H1 (cell line): ENCODE measurements around the gene AMT. TPM values are rescaled to one million over a fixed set of nuclear protein-coding genes. Genes with fewer than 3 reads are reported as not detected.

Experiments
- ASH2L ChIP-seq: fragments of 200-600, 300-600 bp; sonication (generic); IDR thresholded peaks from one replicate; pipeline ENCODE4 v1.7.1; 2017; ENCODE audit warnings: low read length
- CBX8 ChIP-seq: fragments of 300-800, 300-1000 bp; sonication (generic); IDR thresholded peaks from 2 replicates; pipeline ENCODE4 v1.7.1; 2016; ENCODE audit warnings: low read depth, low read length, borderline replicate concordance
- CREB1 ChIP-seq: IDR thresholded peaks from 2 replicates; pipeline ENCODE4 v1.6.1; 2012; ENCODE audit warnings: inconsistent platforms
- NANOG ChIP-seq: IDR thresholded peaks from 2 replicates; pipeline ENCODE4 v1.6.1; 2011; ENCODE audit warnings: low read length, low read depth, mild to moderate bottlenecking, inconsistent platforms; ENCODE audit not compliant: insufficient read depth, poor library complexity, severe bottlenecking
- POLR2AphosphoS5 ChIP-seq: IDR thresholded peaks from 2 replicates; pipeline ENCODE4 v1.6.1; 2011; ENCODE audit warnings: low read depth, low read length
- polyA plus RNA-seq, 7 experiments: library from polyadenylated mRNA; depleted of rRNA in 3 of 7; stranded (reverse) in 5 of 7; unstranded in 2 of 7; fragments of >200 nt in 5 of 7; fragments of 200-250 nt in 2 of 7; gene quantifications; 1 replicate in 5 of 7; 2 replicates in 1 of 7; 4 replicates in 1 of 7; pipeline versions ENCODE4 v1.2.1 to v1.2.3, GENCODE V29; 2011 to 2013; ENCODE audit warnings: missing spikeins in 2 of 7, mixed read lengths in 2 of 7
- small RNA-seq: library from polyadenylated mRNA; stranded (forward); fragments of <200 nt; extraction: miRNeasy Mini kit (QIAGEN cat#:217004); gene quantifications from one replicate; pipeline ENCODE3, GENCODE V24; 2013; ENCODE audit not compliant: insufficient read depth
- total RNA-seq: library from RNA; stranded (reverse); fragmentation: NEBNext Ultra II Directional; extraction: Animal tissue kit (Norgen Biotek cat#: 25700); gene quantifications from 2 replicates; pipeline ENCODE4 v1.2.1, GENCODE V29; 2021

The AMT gene
- total and polyA plus RNA-seq, 2 of the 8 experiments (the other 6 are each of a cell fraction or from before 2014, with no cell fraction given): 46.5 to 92.4 TPM

DNA sequence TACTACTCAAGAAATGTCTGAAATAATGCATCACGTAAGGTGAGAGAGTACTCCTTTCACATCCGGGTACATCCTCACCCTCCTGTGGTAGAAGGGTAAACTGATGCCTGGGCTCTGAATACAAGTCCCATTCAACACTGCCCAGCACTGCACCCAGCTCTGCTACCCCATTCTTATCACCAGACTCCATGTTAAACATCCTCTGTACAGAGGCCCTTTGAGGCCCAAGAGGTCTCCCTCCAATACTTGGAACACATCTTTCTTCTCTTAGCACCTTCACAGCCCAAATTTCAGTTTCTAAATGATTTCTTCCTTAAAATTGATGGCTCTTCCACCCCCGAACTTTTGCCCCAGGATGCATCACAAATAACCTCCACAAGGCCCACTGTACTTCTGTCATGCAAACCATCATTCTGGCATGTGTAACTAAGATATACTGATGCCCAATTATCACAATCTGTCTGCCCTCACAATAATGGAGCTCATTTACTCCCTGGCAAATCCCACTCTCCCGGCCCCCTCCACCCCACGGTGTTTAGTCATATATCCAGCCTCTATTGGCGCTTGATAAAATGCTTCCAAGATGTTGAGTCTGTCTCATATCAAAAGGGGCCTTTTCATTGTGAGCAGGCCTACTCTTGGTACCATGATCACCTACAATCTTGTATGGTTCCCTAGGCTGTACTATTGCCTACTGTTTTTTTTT lies 51.5 kb downstream of the AMT start (continued):
- TF ChIP-seq NANOG (no peak), CBX8 (no peak), POLR2AphosphoS5 (no peak), ASH2L (no peak), CREB1 (no peak)

Small RNA genes within 50 kb of the gene (small RNA-seq; reads per million reads assigned to genes)
- gene RNA5SP130: not detected

Other genes starting within 250 kb of the AMT start
- gene C3orf62, start 145.2 kb downstream of the AMT start, total RNA-seq: 3.0 and 3.2 TPM in 2 replicates
- gene C3orf62, start 145.2 kb downstream of the AMT start, polyA plus RNA-seq (2011; rRNA removed): 1.1 and 1.4 TPM in 2 replicates
- gene USP4, start 82.4 kb downstream of the AMT start, total RNA-seq: 27.8 and 28.3 TPM in 2 replicates
- gene USP4, start 82.4 kb downstream of the AMT start, polyA plus RNA-seq (2011; rRNA removed): 14.2 and 16.0 TPM in 2 replicates
- gene GPX1, start 64.1 kb downstream of the AMT start, total RNA-seq: 250 and 252 TPM in 2 replicates
- gene GPX1, start 64.1 kb downstream of the AMT start, polyA plus RNA-seq (2011; rRNA removed): 757 and 854 TPM in 2 replicates
- gene RHOA, start 10.5 kb downstream of the AMT start, total RNA-seq: 386 and 397 TPM in 2 replicates
- 176 and 225 TPM in 2 replicates for gene RHOA, start 10.5 kb downstream of the AMT start, polyA plus RNA-seq (2011; rRNA removed)
- 6.2 and 7.4 TPM in 2 replicates for gene TCTA, start 10.1 kb downstream of the AMT start, total RNA-seq
- 11.0 and 13.2 TPM in 2 replicates for gene TCTA, start 10.1 kb downstream of the AMT start, polyA plus RNA-seq (2011; rRNA removed)
- gene NICN1, start 6.9 kb upstream of the AMT start, total RNA-seq: 8.2 and 9.0 TPM in 2 replicates
- gene NICN1, start 6.9 kb upstream of the AMT start, polyA plus RNA-seq (2011; rRNA removed): 15.3 and 20.9 TPM in 2 replicates
- 137 and 138 TPM in 2 replicates for gene DAG1, start 47.8 kb upstream of the AMT start, total RNA-seq
- gene DAG1, start 47.8 kb upstream of the AMT start, polyA plus RNA-seq (2011; rRNA removed): 97.5 and 125 TPM in 2 replicates
- 2.9 and 3.0 TPM in 2 replicates for gene BSN, start 132.0 kb upstream of the AMT start, total RNA-seq
- gene BSN, start 132.0 kb upstream of the AMT start, polyA plus RNA-seq (2011; rRNA removed): 0.60 and 0.83 TPM in 2 replicates